ENCODE results near the gene LCN12.

The LCN12 gene

DNA sequence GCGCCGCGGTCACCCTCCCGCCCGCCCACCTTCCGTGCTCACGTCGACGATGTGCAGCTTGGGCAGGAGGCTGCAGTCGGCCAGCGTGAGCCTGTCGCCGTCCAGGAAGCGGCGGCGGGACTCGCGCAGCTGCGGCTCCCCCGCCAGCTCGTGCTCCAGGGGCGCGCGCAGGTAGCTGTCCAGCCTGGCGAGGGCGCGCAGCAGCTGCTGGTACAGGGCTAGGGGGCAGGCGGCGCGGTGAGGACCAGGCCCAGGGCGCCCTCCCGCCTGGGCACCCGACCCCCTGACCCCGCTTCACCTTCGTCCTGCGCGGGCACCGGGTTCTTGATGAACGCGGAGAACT lies 42.8 kb downstream of the LCN12 start:
- peak overlapping the region in 1 of 2 donors; percentile 60 for H3K27ac ChIP-seq
- TF ChIP-seq, protein P1, sequence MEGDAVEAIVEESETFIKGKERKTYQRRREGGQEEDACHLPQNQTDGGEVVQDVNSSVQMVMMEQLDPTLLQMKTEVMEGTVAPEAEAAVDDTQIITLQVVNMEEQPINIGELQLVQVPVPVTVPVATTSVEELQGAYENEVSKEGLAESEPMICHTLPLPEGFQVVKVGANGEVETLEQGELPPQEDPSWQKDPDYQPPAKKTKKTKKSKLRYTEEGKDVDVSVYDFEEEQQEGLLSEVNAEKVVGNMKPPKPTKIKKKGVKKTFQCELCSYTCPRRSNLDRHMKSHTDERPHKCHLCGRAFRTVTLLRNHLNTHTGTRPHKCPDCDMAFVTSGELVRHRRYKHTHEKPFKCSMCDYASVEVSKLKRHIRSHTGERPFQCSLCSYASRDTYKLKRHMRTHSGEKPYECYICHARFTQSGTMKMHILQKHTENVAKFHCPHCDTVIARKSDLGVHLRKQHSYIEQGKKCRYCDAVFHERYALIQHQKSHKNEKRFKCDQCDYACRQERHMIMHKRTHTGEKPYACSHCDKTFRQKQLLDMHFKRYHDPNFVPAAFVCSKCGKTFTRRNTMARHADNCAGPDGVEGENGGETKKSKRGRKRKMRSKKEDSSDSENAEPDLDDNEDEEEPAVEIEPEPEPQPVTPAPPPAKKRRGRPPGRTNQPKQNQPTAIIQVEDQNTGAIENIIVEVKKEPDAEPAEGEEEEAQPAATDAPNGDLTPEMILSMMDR (IDR thresholded peaks at IDR 0.05) = no peak
- DNase-seq (ENCODE audit: low spot score) = no peak
- H3K4me3 ChIP-seq = peak overlapping the region; percentile 53

DNA sequence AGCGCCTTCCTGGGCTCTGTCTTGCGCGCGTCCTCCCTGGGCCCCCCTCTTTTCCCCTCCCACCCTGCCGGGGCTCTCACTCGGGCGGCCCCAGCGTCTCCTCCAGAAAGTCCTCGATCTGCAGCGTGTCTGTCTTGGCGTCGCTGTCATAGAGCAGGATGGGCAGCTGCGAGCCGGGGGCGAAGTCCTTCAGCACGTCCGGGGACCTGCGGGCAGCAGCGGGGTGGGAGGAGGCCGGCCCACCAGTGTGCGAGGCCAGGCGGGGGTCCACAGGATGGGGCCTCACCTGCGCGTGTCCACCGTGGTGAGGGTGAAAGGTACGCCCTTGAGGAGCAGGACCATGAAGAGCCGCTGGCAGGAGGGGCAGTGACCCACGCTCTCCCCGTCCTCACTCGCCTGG lies 43.3 kb downstream of the LCN12 start:
- Histone ChIP-seq H3K27ac (peak overlapping the region; percentile 19 to 60), H3K4me3 (peak overlapping the region; percentile 53)
- TF ChIP-seq, protein P1 (IDR thresholded peaks at IDR 0.05) = no peak
- DNase-seq (ENCODE audit: low spot score) = no peak

DNA sequence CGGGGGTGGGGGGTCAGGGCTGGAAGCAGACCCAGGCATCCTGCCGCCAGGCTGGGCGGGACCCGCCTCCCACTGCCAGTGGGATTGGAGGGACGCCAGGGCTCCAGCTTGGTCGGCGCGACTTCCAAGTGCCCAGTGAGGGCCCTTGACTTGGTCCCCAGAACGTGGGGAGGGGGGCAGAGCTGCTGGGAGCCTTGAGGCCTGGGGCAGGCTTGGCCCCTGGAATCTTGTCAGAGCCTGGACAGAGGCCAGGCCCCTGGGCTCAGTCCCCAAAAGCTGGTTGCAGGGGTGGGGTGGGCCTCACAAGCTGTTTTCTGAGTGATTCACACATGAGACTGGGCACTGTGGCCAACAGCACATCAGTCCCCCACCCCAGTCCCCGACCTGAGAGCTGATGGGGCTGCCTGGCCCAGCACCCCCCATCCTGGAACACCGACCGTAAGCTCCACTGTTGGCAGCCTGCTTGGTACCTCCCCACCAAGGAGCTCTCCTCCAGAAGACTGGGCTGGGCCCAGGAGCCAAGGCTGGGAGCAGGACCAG lies 43.8 kb downstream of the LCN12 start:
- Histone ChIP-seq H3K27ac (peak overlapping the region; percentile 19 to 60), H3K4me3 (peak overlapping the region; percentile 53)
- TF ChIP-seq, protein P1 (IDR thresholded peaks at IDR 0.05) = no peak
- no peak for DNase-seq (ENCODE audit: low spot score)

DNA sequence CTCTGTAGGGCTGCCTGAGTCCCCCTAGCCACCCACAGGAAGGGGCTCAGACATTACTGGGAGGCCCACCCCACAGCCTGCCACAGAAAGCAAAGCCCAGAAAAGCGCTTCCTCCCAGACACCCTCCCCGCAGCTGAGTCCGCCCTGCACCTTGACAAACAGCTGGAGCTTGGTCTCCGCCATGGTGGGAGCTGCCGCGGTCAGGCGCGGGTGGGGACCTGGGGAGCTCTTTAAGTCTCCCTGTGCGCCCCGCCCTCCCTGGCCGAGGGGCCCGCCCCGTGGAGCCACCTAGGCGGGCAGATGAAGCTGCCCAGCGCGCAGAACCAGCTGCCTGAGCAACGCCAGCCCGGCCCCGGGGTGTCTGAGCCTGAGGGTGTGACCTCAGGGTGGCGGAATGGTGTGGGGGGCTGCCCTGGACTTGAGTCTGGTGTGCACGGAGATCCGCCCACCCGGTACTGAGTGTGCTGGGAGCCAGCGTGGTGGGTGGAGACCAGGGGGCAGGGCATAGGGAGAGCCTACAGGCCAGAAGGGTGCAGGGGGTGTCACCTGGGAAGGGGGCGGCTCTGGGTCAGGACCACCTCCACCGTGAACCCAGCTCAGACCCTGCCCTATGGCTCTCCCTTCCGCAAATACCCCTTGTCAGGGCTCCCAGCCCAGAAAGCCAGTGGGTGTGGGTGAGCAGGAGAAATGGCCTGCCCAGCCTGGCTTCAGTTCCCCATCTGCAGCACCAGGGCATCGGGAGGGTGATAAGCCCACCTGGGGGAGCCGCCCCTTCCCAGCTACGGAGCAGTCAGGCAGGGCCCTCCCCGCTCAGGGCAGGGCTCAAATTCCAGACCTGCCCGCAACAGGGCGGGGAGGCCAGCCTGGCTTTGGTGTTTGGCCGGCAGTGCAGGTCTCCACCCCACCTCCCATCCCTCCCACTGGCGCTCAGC lies 44.6 kb downstream of the LCN12 start, which contains the start of gene CLIC3:
TSS of gene CLIC3 (minus strand) at position 208 of the 932 bp plus-strand sequence. CDS start at position 183, 25 bp downstream.
- Histone ChIP-seq H3K27ac (peak within 1 kb of the TSS; percentile 19 to 60), H3K4me3 (peak within 1 kb of the TSS; percentile 53)
- no peak for DNase-seq (ENCODE audit: low spot score)
- TF ChIP-seq, protein P1 (IDR thresholded peaks at IDR 0.05) = no peak

DNA sequence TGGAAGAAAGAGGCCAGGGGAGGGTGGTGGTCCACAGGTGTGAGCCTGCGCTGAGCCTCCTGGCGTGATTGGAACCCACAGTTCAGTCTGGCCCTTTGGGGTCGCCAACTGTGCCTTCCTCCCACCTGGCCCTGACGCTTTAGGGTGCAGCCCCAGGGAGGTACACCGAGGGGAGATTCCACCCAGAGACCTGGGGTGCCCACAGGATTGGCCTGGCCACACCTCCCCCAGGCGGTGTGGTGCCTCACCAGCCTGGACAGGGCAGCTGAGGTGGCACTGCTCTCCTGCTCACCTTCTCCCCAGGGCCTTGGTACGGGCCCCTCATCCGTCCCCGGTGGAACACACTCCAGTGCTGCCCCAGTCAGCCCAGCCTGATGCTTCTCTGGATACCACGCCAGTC lies 45.3 kb downstream of the LCN12 start:
- Histone ChIP-seq H3K27ac (peak overlapping the region in 1 of 2 donors; percentile 60), H3K4me3 (no peak overlapping the region)
- no peak for DNase-seq (ENCODE audit: low spot score)
- TF ChIP-seq, protein P1 (IDR thresholded peaks at IDR 0.05) = no peak

DNA sequence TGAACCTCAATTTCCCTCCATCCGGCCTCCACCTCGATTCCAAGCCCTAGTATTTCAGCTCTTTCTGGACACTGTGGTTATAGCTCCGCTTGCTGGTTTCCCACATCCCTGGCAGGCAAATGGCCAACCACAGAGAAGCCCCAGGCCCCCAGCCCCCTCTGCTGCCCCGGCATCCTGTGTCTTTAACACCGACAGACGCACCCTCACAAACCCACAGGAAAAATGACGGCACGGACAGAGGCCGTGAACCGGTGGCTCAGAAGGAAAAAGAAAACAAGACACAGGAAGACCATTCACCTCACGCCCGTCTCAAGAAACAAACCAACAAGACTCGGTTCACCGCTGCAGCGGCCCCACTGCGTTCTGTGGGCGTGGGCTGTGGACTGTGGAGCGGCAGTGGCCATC lies 45.8 kb downstream of the LCN12 start:
- Histone ChIP-seq H3K4me3 (no peak overlapping the region), H3K27ac (no peak overlapping the region)
- DNase-seq (ENCODE audit: low spot score) = no peak
- TF ChIP-seq, protein P1 (IDR thresholded peaks at IDR 0.05) = no peak
